Measurements from ENCODE around the gene CNTD1.
"Not testable (repeated sequence)": the region's sequence is repeated elsewhere in the genome, so short reads cannot be mapped to it uniquely, and the experiment has no call there.

The CNTD1 gene

GRCh38 chr17:42798383-42799380 lies at the start of gene CNTD1, which contains the start of gene COA3:
Gene CNTD1 (plus strand): TSS chr17:42798861. CDS start chr17:42799068, 207 bp downstream.
Gene COA3 (minus strand): TSS chr17:42798704. CDS start chr17:42798681, 23 bp downstream.
- peak within 1 kb of the TSS; percentile 69 to 93 (median 79) for H3K4me3 ChIP-seq
- peak within 1 kb of the TSS; percentile 35 to 86 (median 79) for H3K27ac ChIP-seq

GRCh38 chr17:42748908-42749798 lies 49.5 kb upstream of the CNTD1 start:
- Histone ChIP-seq H3K4me3 (no peak overlapping the region), H3K27ac (peak overlapping the region in 9 of 21 experiments; percentile 19 to 65 (median 34))

- peak overlapping the region in 2 of 21 experiments; percentile 12 to 24 for H3K27ac ChIP-seq
- no peak overlapping the region for H3K4me3 ChIP-seq
Measured at GRCh38 chr17:42750739-42751344, 47.8 kb upstream of the CNTD1 start.

GRCh38 chr17:42751628-42752027 lies 47.0 kb upstream of the CNTD1 start:
- no peak overlapping the region for H3K27ac ChIP-seq
- no peak overlapping the region for H3K4me3 ChIP-seq

- Histone ChIP-seq H3K27ac (no peak overlapping the region), H3K4me3 (no peak overlapping the region)
Measured at GRCh38 chr17:42754782-42755181, 43.9 kb upstream of the CNTD1 start.

GRCh38 chr17:42759982-42760651 lies 38.5 kb upstream of the CNTD1 start:
- Histone ChIP-seq H3K27ac (peak overlapping the region in 8 of 21 experiments; percentile 18 to 87 (median 69)), H3K4me3 (peak overlapping the region in 5 of 7 experiments; percentile 34 to 54 (median 44))

- Histone ChIP-seq H3K27ac (peak within 1 kb of the TSS in 20 of 21 experiments; percentile 1 to 87 (median 66)), H3K4me3 (peak within 1 kb of the TSS; percentile 29 to 54 (median 44))
Measured at GRCh38 chr17:42760652-42761581, 37.7 kb upstream of the CNTD1 start, which contains the start of gene RAMP2. Gene RAMP2 (plus strand): TSS chr17:42761227. CDS start chr17:42761262, 35 bp downstream.

- Histone ChIP-seq H3K27ac (peak overlapping the region in 20 of 21 experiments; percentile 1 to 87 (median 66)), H3K4me3 (peak overlapping the region; percentile 29 to 54 (median 44))
Measured at GRCh38 chr17:42761638-42762037, 37.0 kb upstream of the CNTD1 start.

- no peak overlapping the region for H3K27ac ChIP-seq
- no peak overlapping the region for H3K4me3 ChIP-seq
Measured at GRCh38 chr17:42766124-42766523, 32.5 kb upstream of the CNTD1 start.

- Histone ChIP-seq H3K4me3 (no peak overlapping the region), H3K27ac (no peak overlapping the region)
Measured at GRCh38 chr17:42767512-42767911, 31.1 kb upstream of the CNTD1 start.

- not testable (repeated sequence) for H3K4me3 ChIP-seq, H3K27ac ChIP-seq
Measured at GRCh38 chr17:42768006-42768405, 30.7 kb upstream of the CNTD1 start.

- H3K4me3 ChIP-seq: not testable (repeated sequence)
Measured at GRCh38 chr17:42769964-42770363, 28.7 kb upstream of the CNTD1 start.

GRCh38 chr17:42772945-42773289 lies 25.7 kb upstream of the CNTD1 start:
- H3K27ac ChIP-seq: peak overlapping the region in 20 of 21 experiments; percentile 65 to 94 (median 86)
- peak overlapping the region; percentile 71 to 88 (median 75) for H3K4me3 ChIP-seq

More at GRCh38 chr17:42769964-42770363, 28.7 kb upstream of the CNTD1 start:
- not testable (repeated sequence) for H3K27ac ChIP-seq

- H3K4me3 ChIP-seq: peak within 1 kb of the TSS; percentile 71 to 88 (median 75)
- H3K27ac ChIP-seq: peak within 1 kb of the TSS in 20 of 21 experiments; percentile 65 to 94 (median 86)
Measured at GRCh38 chr17:42773290-42774035, 25.2 kb upstream of the CNTD1 start, which contains the start of gene VPS25. Gene VPS25 (plus strand): TSS chr17:42773449. CDS start chr17:42773476, 27 bp downstream.

- Histone ChIP-seq H3K27ac (peak overlapping the region in 14 of 21 experiments; percentile 78 to 94 (median 86)), H3K4me3 (peak overlapping the region; percentile 71 to 88 (median 75))
Measured at GRCh38 chr17:42774066-42774745, 24.5 kb upstream of the CNTD1 start.

- Histone ChIP-seq H3K4me3 (no peak overlapping the region), H3K27ac (no peak overlapping the region)
Measured at GRCh38 chr17:42775534-42776098, 23.0 kb upstream of the CNTD1 start.
